Stimulated activated CD4-positive, alpha-beta T cell treated with anti-CD3 and anti-CD28 coated beads, Interleukin-15, amount 100 ng/mL, for 1 hour (primary cell): ENCODE measurements around the gene NDUFAF2.
"Not testable (repeated sequence)": the region's sequence is repeated elsewhere in the genome, so short reads cannot be mapped to it uniquely, and the experiment has no call there.

Experiments
- DNase-seq, 2 donors: peaks; one replicate each; pipeline ENCODE4 v3.0.0-alpha.2; 2020; ENCODE audit warnings: low read depth in 1 of 2, low spot score in 1 of 2

NDUFAF2 gene

DNA sequence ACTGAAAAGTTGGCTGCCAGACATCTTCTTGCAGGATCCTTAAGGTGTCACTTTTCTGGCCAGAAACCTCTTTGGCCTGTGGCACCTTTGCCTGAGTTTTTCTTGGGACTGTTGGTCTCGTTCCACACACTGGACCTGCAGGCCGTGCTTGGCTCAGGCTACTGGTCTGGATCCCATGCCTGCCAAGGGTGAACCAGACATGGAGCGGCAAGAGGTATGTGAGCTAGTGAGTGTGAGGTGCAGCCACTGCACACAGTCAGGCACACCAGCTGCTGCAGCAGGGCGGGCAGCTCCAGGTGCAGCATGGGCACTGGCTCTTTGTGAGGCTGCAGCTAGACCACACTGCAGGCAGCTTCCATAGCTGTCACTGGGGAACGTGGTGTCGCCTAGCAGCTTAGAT lies 47.9 kb downstream of the NDUFAF2 start:
- DNase-seq: no peak

DNA sequence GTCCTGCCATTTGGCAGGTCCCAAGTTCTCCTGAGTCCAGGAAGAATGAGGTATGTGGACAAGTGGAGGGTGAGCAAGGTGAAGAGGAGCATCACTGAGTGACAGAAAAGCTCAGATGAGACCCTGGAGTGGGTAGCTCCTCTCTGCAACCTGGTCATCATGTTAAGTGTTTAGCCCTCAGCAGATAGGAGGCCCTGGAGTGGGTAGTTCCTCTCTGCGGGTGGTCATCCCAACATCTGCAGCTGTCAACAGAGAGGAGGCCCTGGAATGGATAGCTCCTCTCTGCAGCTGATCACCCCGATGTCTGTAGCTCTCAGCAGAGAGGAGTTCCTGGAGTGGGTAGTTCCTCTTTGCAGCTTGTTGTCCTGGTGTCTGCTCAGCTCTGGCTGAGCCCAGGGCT lies 48.4 kb downstream of the NDUFAF2 start:
- no peak for DNase-seq

DNA sequence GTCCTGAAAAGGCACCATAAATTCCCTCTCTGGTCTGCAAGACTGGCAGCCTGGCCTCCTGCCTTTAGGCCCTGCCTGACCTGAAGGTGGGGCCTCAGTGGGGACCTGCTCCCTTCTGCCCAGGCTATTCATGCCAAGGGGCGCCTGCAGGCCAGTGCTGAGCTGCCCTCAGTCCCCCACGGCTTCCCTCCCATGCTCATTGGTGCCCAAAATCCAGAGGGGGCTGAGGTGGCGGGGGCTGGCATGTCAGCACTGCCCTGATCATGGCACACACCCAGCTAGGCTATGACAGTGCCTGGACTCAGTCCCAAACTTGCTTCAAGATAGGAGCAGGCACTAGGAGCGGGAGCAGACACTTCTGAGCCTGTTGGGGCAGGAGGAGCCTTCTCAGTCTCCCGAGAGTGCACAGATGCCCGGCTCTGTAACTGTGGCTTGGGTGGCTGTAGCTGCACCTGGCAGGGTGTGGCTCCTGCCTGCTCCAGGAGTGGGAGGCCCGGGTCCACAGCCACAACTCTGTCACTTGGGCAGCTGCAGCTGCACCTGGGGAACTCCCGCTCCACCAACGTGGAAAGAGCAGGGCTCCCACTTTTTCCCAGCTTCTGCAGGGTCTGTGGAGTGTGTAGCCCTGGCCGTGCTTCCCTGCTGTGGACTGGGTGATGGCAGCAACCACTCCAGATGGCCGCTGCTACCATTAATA lies 49.0 kb downstream of the NDUFAF2 start:
- no peak for DNase-seq

DNA sequence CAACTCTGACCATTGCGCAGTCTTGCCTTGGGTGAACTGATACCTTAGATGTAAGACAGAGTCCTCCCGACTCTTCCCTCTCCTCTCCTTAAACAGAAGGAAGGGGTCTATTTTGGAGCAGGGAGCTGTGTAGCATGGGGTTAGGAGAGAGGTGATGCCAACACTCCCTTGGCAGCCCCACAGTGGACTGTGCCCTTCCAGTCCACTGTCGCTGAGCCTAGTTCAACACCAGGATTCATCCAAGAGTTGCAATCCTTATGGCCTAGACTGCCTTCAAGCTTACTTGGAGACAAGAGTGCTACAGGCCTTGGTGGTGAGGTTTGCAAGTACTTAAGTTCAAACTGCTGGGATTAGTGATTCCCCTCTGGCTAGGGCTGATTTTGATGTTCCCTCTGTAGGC lies 51.4 kb downstream of the NDUFAF2 start:
- no peak for DNase-seq

DNA sequence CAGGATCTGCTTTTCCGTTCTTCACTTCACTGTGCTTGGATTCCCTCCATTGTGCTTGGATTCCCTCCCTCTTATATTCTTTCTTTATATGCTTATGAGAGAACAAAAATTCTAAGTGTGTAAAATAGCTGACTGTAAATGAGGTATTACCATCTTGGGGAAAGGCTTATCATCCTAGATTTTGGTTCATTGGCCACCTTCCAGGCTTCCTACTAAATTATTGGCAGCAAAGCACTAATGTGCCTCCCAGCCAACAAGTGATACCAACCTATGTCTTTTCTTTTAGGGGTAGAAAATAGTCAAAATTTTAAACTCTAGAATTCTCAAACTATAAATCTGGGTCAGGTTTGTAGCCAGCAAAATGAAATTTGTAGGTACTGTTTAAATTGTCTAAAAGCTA lies 52.7 kb downstream of the NDUFAF2 start:
- no peak for DNase-seq

DNA sequence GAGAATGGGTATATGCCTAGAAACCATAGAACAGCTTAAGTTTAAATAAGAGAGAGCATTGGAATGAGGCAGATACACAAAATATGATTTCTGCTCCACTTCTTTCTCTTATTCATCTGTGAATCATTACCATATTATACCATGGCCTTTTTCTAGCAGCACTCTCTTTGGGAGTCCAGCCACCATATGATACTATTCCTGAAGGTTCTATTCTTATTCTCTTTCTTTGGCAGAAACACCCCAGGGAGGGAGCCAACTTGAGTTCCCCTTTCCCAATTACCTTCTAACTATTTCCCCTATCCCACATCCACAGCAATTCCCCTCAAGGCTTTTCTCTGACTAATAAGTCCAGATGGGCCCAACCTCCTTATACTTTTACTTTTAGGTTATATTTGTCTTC lies 55.9 kb downstream of the NDUFAF2 start:
- no peak for DNase-seq

DNA sequence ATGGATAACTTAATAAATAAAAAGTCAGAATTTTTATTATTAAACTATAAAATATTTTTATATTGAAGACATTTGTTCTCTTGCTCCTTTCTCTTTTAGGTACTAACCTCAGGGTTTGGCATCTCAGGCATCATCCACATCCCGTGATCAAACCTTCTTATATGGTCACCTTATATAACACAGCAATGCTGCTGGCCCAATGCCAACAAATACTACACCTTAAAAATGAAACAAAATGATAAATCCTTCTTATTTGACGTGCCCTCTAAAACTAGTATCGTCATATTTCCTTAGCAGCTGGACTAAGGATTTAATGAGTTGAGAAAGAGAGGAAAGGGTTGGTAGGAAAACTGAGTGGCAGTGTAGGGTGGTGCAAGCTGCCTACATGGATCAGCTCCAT lies 56.6 kb downstream of the NDUFAF2 start:
- no peak for DNase-seq

DNA sequence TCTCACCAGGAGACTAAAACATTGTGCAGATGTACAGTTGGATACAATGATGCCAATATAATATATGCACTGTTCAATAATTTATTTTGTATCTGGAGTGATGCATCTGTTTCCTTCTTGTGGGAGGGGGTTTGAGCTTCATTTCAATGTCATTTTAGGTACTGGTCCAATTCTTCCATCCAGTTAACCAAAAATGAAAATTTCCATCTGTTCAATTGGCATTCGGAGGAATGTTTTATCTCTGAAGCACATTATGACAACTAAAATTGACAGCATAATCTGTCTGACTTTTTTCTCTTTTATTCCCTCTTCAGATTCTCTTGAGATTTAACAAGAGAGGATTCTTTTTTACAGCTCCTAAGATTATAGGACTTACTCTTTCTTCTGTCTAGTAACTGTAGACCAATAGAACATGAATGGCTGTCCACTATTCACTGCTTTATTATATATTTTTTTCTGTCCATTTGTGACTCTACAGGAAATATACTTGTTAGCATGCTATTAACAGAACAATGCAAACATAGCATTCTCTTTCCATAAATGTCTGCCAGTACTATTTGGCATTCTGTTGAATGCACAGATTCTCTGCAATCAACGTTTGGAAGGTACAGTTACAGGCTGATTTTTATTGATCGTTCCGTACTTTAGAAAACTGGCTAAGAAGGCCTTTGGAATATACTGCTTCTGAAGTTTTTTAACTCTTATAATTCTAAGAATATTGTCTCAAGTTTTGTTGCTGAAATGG lies 57.8 kb downstream of the NDUFAF2 start:
- no peak for DNase-seq

DNA sequence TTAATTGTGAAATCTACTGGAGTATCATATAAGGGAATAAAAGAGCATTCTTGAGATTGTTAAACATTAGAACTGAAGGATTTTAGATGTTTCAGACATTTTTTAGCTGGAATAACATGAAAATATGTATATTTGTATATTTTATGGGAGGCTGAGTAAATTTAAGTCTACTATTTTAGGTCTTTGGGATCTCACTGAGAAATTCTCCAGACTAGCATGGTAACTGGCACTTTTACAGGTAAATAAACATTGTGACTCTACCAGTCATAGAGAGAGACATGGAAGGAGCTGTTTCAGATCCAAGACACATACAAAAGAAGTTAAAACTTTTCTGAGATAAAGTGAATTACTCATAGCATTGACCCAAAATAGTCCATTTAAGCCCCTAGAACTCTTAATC lies 59.4 kb downstream of the NDUFAF2 start:
- no peak for DNase-seq

DNA sequence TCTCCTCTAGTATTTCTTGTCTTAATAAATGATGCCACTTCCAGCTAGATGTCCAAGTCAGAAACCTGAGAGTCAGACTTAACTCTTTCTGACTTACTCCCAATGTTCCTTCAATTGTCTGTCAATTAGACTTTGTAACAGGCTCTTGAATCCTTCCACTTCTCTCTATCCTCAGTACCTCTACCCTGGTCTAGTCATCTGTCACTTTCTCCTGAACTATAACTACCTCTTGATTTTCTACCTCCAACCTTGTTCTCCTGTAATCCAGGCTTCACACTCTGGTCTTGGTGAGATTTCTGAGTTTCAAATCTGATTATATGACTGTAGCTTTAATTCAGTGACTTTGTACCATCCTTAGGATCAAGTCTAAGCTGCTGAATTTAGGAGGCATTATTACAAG lies 64.9 kb downstream of the NDUFAF2 start:
- DNase-seq: no peak

DNA sequence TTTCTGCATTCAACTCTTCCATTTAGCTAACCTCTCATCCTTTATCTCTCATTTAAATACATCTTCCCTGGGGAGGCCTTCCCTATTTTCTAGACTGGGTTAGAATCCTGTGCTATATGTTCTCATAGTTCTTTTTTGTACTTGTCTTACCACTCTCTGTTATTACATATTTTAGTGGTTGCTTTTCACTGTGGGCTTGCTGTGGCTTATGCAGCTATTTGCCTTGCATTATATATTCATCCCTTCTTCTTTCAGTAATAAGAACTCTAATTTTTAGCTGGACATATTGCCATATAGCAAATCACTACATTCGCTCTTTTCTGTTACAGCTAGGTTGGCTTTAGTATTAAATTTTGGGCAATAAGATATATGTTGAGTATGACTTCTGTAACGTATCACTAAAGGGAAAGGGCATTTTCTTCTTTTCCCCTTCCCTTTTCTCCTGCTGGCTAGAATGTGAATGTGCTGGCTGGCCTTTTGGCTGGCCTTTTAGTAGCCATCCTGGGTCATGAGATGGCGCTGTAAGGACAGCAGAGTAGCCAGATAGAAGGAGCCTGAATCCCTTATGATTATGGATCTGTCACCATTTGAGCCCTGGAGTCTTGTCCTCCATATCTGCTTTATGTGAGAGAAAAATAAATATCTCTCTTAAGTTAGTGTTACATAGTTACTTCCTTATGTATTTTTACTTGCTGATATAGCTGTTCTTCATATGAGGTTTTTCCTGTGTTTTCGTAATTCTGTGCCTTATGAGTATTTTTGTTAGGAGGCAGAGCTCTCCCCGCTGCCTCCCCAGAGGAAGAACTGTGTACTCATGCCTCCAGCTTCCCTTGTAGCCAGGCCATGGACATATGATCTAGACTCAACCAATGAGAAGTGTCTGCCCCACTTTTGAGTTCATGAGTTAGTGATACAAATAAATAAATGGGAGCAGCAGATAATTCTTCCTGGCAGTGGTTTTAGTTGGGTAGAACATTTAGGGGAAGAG lies 65.8 kb downstream of the NDUFAF2 start:
- no peak for DNase-seq

DNA sequence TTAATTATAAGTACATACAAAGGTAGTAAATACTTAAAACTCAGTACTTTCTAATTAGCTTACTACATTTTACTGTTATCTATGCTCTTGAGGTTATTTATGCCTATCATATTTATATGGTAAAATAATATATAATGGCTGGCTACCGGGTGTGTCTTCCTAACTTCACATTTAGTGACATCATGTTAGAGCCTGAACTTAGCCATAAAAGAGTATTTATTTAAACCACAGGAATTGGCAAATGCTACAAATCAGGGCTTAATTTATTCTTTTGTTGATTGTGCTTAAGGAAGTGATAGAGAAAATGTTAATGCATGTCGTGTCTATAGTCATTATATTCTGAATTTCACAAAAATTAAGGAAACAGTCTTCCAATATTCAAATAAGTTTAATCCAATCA lies 73.1 kb downstream of the NDUFAF2 start:
- DNase-seq: no peak

DNA sequence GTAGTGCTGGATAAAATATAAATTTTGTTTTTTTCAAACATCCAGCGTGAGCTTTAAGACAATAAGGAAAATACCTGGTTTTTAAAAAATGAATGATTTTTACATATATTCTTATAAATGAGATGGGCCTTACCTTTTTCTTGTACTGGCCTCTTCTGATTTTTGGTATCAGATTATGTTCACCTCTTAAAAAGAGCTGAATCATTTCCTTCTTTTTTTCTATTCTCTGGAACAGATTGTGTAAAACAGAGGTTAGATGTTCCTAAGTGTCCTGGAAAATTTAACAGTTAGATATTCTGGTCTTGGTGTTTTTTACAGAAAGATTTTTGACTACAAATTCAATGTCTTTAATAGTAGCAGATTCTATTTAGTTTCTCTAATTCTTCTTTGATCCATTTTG lies 74.6 kb downstream of the NDUFAF2 start:
- no peak for DNase-seq

DNA sequence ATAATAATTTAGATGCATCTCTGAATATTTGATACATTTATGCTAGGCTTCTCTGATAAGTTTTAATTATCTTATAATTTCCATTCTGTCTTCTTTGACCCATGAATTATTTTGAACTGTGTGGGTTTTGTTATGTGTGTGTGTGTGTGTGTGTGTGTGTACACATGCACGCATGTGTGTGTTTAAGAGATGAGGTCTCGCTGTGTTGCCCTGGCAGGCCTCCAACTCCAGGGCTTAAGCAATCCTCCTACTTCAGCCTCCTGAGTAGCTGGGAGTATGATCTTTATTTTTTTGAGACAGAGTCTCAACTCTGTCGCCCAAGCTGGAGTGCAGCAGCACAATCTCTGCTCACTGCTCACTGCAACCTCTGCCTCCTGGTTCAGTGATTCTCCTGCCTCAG lies 75.4 kb downstream of the NDUFAF2 start:
- no peak for DNase-seq

DNA sequence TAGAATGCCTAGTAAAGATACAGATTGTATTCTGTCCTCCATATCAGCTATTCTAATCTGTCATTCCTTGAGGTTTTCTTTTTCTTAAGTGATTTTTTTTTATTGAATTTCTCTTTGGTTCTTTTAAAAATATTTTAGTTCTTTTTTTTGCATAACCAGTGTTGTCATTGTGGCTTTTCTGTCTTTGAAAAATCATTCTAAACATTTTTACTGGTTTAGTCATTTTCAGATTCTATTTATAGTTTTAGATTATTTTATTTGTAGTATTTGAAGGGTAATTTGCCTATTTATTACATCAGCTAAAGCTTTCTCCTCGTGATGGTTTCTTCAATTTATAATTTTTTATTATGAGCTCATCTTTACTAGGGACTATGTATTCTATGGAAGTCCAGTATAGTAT lies 78.1 kb downstream of the NDUFAF2 start:
- no peak for DNase-seq

DNA sequence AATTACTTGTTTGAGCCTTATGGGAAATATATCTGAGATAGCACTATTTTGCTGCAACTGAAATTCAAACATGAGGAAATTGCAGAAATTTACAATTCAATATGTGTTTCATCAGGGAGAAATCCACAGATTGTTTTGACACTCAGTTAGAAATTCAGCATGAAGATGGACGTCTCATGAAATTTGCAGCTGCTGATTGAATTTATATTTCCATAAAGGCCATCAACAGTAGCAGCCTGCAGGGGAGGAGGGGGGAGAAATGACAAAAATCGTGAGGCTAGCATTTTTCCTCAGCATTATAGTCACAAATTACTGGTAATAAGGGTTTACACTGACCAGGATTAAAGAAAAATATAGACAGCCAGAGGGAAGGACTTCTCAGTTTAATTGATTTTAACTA lies 81.0 kb downstream of the NDUFAF2 start:
- DNase-seq: no peak

DNA sequence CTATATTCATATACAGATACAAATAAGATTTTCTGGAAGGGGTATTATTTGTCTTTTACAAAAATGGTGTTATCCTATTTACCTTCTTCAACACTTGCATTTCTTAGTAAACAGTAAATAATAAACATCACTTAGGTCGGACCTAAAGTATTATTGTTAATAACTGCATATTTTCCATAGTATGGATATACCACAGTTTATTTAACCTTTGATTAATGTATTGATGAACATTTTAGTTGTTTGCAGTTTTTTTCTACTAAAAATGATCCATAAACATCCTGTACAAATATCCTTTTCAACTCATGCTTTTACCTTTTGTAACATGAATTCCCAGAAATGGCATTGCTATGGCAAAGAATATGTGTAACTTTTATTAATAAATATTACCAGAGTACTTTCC lies 83.4 kb downstream of the NDUFAF2 start:
- no peak for DNase-seq

DNA sequence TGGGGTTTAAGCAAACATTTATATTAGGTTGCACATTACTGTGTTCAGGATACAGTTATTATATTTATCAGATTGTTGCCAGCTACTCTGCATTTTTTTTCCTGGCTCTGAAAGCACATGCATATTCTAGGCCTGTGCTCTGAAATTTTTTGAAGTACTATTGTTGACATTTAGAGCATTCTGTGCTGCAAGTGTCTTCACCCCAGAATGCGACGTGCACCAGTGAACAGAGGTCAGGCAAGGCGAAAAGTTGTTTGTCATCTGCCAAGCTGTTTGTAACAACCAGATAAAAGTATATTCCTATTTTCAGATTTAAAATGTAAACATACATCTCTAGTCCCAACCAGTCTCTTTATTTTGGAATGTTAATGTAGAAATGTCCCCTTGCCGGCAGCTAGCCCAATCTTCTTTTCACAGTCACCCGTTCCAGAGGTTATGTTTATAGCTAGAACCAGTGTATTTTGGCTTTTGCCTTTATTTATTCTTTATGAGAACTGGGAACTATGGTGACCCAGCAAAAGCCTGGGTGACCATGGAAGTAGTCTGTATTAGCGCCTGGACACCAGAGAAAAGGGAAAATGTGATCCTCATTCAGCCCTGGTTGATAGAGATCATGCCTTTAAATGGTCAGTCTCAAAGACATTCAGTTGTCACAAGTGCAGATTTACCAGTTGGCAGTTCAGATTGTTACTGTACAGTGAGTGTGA lies 84.6 kb downstream of the NDUFAF2 start:
- DNase-seq: no peak

DNA sequence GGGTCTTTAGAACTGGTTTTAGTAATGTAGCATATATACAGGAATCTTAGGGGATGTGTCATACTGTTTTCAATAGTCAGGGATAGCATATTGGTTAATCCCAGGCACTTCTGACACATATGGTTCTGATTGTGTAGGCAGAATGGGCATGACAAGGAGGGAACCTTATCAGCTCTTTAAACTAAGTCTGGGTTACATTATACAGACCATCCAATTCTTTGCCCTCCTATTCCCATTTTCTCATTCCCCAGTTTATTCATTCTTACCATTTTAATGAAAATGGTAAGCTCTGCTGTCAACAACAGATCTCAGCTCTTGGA lies 85.1 kb downstream of the NDUFAF2 start:
- no peak for DNase-seq

DNA sequence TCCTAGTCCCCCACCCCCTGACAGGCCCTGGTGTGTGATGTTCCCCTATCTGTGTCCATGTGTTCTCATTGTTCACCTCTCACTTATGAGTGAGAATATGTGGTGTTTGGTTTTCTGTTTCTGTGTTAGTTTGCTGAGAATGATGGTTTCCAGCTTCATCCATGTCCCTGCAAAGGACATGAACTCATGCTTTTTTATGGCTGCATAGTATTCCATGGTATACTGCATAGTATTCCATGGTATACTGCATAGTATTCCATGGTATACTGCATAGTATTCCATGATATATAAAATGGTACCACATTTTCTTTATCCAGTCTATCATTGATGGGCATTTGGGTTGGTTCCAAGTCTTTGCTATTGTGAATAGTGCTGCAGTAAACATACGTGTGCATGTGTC lies 86.3 kb downstream of the NDUFAF2 start:
- not testable (repeated sequence) for DNase-seq

DNA sequence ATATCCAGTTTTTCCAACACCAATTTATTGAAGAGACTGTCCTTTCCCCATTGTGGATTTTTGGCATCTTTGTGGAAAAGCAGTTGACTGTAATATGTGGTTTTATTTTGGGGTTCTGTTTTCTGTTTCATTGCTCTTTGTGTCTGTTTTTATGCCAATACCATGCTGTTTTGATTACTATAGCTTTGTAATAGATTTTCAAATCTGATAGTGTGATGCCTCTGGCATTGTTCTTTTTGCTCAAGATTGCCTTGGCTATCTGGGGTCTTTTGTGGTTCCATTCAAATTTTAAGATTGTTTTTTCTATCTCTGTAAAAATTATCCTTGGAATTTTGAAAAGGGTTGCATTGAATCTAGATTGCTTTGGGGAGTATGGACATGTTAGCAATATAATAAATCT lies 99.5 kb downstream of the NDUFAF2 start:
- DNase-seq: no peak
